Type B pancreatic cell (in vitro differentiated cells): ENCODE results near the gene CTSW. TPM values are rescaled to one million over a fixed set of nuclear protein-coding genes. Genes with fewer than 3 reads are reported as not detected.

Experiments
- DNase-seq: peaks from one replicate; pipeline ENCODE4 v3.0.0; 2021; ENCODE audit warnings: mixed read lengths; ENCODE audit not compliant: unreplicated experiment; ENCODE audit errors: extremely low spot score
- H3K27ac Mint-ChIP-seq: 2 replicates; pipeline ENCODE4 v1.8.0; 2021; ENCODE audit warnings: mild to moderate bottlenecking, mixed read lengths
- H3K27me3 Mint-ChIP-seq: 2 replicates; pipeline ENCODE4 v1.8.0; 2021; ENCODE audit warnings: mixed read lengths
- H3K36me3 Mint-ChIP-seq: 2 replicates; pipeline ENCODE4 v1.8.0; 2021; ENCODE audit warnings: mixed read lengths
- H3K4me1 Mint-ChIP-seq: one replicate; pipeline ENCODE4 v1.8.0; 2021; ENCODE audit warnings: mixed read lengths; ENCODE audit not compliant: unreplicated experiment
- H3K4me3 Mint-ChIP-seq: 2 replicates; pipeline ENCODE4 v1.8.0; 2021; ENCODE audit warnings: mild to moderate bottlenecking, mixed read lengths
- H3K9me3 Mint-ChIP-seq: 2 replicates; pipeline ENCODE4 v1.8.0; 2021; ENCODE audit warnings: mixed read lengths
- total RNA-seq: library from RNA; stranded (reverse); gene quantifications from 2 replicates; pipeline ENCODE4 v1.2.1, GENCODE V29; 2021; ENCODE audit warnings: low replicate concordance
- TF ChIP-seq, protein P1 (sequence below): fragments of 200-600 bp; sonication (generic); conservative IDR thresholded peaks from 2 replicates; pipeline ENCODE4 v1.5.0; 2021; ENCODE audit warnings: antibody characterized with exemption, mild to moderate bottlenecking

CTSW gene
- total RNA-seq, 1 donor from 2014 or later, result not detected

DNA sequence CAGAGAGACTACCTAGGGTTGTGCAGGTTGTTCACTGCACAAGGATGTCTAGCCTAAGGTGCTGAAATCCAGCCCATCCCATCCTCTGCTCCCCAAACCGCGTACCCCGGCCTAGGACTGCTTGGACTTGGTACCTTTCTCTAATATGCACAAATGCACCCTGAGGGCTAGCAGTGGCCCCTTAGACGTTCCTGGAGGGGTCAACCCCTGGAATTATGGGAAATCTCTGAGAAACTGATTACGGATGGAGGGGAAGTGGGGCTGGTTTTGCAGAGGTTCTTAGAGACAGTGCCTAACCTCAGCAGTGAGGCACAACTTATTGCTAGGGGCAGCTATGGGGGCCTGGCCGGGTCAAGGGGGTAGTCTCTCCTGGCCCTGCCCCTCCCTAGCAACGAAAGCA is 36.8 kb downstream of the CTSW start:
- no peaks in the 10 kb centered on the region for H3K36me3 Mint-ChIP-seq
- no peaks in the 10 kb centered on the region for H3K9me3 Mint-ChIP-seq
- H3K27me3 Mint-ChIP-seq, result no peaks in the 10 kb centered on the region
- peak overlapping the region; percentile 83 for H3K4me3 Mint-ChIP-seq
- TF ChIP-seq, protein P1, sequence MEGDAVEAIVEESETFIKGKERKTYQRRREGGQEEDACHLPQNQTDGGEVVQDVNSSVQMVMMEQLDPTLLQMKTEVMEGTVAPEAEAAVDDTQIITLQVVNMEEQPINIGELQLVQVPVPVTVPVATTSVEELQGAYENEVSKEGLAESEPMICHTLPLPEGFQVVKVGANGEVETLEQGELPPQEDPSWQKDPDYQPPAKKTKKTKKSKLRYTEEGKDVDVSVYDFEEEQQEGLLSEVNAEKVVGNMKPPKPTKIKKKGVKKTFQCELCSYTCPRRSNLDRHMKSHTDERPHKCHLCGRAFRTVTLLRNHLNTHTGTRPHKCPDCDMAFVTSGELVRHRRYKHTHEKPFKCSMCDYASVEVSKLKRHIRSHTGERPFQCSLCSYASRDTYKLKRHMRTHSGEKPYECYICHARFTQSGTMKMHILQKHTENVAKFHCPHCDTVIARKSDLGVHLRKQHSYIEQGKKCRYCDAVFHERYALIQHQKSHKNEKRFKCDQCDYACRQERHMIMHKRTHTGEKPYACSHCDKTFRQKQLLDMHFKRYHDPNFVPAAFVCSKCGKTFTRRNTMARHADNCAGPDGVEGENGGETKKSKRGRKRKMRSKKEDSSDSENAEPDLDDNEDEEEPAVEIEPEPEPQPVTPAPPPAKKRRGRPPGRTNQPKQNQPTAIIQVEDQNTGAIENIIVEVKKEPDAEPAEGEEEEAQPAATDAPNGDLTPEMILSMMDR, result no peak
- DNase-seq, result no peak
- H3K27ac Mint-ChIP-seq, result peak overlapping the region; percentile 51
- H3K4me1 Mint-ChIP-seq, result peaks cover 16% of the 10 kb centered on the region

DNA sequence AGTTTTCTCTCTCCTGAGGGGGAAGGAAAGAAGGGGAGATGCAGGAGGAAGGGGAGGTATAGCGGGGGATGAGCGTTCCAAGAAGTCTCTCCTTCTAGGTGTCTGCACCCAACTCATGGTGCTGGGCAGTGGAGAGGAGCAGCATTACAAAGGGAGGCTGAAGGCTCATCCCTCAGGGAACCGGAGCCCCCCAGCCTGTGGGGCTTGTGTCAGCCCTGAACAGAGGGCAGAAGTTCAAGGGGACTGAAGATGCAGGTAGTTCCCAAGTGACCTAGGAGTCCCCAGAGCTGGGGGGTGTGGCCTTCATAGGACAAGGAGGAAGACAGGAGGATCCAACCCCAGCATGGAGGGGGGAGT is 37.4 kb downstream of the CTSW start:
- Mint-ChIP-seq H3K27me3 (no peaks in the 10 kb centered on the region), H3K4me1 (peaks cover 16% of the 10 kb centered on the region), H3K36me3 (no peaks in the 10 kb centered on the region), H3K9me3 (no peaks in the 10 kb centered on the region), H3K27ac (peak overlapping the region; percentile 74), H3K4me3 (peak overlapping the region; percentile 83)
- TF ChIP-seq, protein P1, result no peak
- DNase-seq, result no peak

DNA sequence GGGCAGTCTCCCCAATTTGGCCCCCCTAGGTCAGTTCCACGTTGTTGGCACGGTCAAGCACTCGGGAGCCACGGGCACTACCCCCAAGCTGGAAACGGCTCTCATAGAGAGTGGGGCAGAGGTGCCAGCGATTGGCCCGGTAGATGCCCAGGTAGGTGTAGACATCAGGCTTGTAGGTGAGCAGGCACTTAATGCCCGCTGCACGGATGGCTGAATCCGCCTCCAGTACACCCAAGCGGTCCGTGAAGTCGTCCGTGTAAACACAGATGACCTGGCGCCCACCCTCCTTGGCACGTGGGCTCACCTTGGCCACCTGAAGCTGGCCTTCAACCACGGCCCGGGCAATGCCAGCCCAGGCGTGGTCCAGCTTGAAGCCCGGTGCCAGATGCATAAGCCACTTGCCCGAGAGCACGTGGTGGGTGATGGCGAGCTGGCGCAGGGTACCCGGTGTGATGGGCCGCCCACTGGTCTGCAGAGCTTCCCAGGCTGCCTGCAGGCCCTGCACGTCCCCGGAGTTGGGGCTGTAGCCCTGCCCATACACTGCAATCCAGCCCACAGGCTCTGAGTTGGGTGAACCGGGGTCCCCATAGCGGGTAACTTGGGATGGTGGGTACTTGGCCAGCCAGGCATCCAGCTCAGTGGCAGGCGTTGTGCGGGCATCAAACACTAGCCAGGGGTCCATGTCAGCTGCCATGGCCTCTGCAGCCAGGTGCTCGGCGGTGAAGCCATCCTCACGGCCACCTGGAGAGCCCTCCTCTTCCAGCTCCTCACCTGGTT is 38.0 kb downstream of the CTSW start:
- H3K4me3 Mint-ChIP-seq, result peak overlapping the region; percentile 86
- peaks cover 16% of the 10 kb centered on the region for H3K4me1 Mint-ChIP-seq
- no peak for DNase-seq
- TF ChIP-seq, protein P1, result no peak
- H3K9me3 Mint-ChIP-seq, result no peaks in the 10 kb centered on the region
- H3K27me3 Mint-ChIP-seq, result no peaks in the 10 kb centered on the region
- peak overlapping the region; percentile 74 for H3K27ac Mint-ChIP-seq
- peaks cover 1% of the 10 kb centered on the region for H3K36me3 Mint-ChIP-seq

DNA sequence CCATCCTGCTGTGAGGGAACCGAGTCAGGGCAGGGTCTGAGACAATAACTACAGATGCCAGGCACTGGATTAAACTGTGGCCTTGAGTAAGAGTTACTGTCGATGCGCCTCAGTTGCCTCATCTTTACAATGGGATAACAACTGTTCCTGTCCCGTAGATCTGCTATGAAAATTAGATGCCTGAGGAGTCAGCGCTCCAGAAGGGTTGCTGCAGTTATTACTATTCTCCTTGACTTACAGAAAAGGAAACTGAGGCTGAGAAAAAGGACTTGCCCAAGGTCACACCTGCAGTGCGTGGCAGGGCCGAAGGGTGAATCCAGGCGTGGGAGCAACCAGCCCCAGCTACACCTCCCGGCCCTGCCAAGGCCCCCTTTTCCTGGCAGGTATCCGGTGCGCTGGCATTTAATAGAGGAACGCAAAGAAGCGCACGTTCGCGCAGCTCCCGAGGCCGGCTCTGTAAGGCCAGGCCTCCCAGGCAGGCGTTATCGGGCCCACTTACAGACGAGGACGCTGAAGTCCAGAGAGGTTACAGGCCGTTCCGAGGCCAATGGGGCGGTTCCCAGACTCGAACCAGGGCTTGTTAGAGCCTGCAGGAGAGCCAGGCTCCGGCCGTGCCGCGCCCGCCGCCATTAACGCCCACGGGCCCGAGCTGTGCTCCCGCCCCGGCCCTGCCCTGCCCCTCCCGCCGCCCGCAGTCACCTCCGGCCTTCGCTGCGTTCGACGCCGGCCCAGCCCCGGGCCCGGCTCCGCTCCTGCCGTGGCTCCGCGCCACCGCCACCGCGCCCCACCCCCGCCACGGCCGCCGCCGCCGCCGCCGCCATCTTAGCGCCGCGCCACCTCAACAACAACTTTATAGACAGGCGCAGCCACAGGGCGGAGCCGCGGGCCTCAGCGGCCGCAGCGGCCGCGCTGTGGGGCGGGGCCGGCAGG is 38.8 kb downstream of the CTSW start, which contains the start of gene C11orf68:
C11orf68 (minus strand) TSS at position 852 of the 930 bp plus-strand sequence; CDS start at position 821, 31 bp downstream.
- H3K36me3 Mint-ChIP-seq, result peaks cover 4% of the 10 kb centered on the region
- DNase-seq, result no peak
- peak within 1 kb of the TSS; percentile 91 for H3K4me3 Mint-ChIP-seq

DNA sequence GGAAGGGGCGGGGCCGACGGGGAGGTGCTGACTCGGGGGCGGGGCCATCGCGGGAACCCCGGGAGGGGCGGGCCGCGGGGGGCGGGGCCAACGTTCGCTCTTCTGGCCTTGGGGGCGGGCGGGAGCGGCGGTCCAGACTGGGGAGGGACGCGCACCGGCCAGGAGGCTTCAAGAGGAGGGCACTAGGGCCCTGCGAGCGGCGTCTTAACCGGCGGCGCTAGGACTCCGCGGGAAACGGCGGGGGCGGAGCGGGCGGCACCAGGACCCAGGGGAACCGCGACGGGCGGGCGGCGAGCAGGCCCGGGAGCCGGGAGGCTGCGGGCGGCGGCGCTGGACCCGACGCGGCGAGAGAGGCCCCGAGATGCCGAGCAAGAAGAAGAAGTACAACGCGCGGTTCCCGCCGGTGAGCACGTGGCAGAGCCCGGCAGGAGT is 39.5 kb downstream of the CTSW start, which contains the start of gene DRAP1:
DRAP1 (plus strand) TSS at position 286 of the 432 bp plus-strand sequence; CDS start at position 362, 76 bp downstream.
- Mint-ChIP-seq H3K4me1 (peaks cover 16% of the 10 kb centered on the region), H3K4me3 (peak within 1 kb of the TSS; percentile 91), H3K27me3 (no peaks in the 10 kb centered on the region), H3K36me3 (peaks cover 4% of the 10 kb centered on the region), H3K9me3 (no peaks in the 10 kb centered on the region), H3K27ac (peak within 1 kb of the TSS; percentile 79)
- DNase-seq, result peak; percentile 99
- TF ChIP-seq, protein P1, result no peak

More for the DNA sequence above, 38.8 kb downstream of the CTSW start, which contains the start of gene C11orf68:
- peak within 1 kb of the TSS; percentile 79 for H3K27ac Mint-ChIP-seq
- H3K9me3 Mint-ChIP-seq, result no peaks in the 10 kb centered on the region
- TF ChIP-seq, protein P1, result no peak
- H3K4me1 Mint-ChIP-seq, result peaks cover 16% of the 10 kb centered on the region
- no peaks in the 10 kb centered on the region for H3K27me3 Mint-ChIP-seq
